Fibroblast of skin of left quadriceps (primary cell): ENCODE measurements around the gene SPHK2.
A peak's percentile ranks its signal among the peaks of the same experiment; 100 is the strongest.
"Not testable (repeated sequence)": the region's sequence is repeated elsewhere in the genome, so short reads cannot be mapped to it uniquely, and the experiment has no call there.

ENCODE experiments used
- DNase-seq, 2 experiments: peaks; one replicate each; pipeline ENCODE4 v3.0.0-alpha.2; 2013; ENCODE audit warnings: low read depth in 2 of 2

Gene SPHK2

DNA sequence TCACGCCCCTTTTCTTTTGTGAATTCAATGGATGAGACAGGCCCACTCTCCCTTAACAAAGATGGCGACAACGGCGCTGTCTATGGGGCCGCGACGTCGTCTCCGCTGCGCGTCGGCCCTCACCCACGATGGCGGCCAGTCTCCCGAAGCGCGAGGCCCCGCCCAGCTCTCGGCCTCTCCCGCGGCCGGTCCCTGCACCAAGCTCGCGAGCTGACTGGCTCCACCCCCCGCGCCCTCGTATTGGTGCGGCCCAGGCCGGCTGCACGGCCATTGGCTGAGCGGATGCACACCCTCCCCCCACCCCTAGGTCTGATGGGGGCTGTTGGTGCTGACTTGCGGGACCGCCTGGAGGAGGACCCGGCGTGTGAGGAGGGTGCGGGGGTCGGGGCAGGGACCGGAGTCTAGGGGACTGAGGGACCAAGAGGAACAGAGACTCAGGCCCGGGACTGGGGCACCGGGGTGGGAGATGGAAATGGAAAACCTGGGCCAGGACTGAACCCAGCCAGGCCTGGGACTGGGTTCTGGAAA, 4.8 kb downstream of the SPHK2 start:
- DNase-seq: peak; percentile 95 to 96

DNA sequence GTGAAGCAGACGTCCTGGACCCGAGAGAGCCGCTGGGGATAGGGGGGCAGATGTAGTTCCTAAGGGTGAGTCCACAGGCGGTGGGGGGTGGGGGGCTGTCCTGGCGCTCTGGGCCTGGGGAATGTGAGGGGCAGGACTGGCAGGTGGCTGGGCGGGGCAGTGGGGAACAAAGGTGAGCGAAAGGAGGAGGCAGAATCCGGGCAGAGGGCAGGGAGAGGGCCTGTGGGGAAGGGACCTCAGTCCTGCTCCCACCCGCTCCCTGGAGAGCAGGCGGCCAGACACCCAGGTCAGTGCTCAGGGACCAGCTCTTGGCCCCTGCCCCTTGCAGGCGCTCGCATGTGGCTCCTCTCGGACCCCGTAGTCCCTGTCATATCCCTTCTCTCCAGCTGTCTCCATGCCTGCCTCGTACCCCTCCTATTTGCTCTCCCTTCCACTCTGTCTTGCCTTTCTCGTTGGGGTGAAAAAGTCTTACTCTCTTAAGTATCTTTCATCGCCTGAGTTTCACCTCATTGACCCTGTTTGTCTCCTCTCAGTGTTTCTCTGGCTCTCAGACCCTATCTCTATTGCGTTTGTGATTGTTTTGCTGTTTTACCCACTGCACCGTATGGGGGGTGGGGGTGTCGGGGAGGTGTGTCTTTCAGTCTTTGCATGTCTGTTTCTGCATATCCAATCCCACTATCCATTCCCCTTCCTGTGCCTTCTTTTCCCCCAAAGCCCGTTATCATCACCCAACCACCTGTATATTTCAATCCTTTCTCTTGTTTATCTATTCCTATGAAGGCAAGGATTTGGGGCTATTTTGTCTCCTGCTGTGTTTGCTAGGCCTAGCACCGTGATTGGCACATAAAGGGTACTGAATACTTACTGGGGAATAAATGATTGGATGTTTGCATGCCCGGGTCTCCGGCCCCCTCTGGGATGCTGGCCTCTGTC, 5.8 kb downstream of the SPHK2 start:
- no peak for DNase-seq

GRCh38 chr19:48625891-48626327, 6.6 kb downstream of the SPHK2 start:
- DNase-seq: no peak

GRCh38 chr19:48627201-48627864, 8.0 kb downstream of the SPHK2 start:
- DNase-seq: no peak

DNA sequence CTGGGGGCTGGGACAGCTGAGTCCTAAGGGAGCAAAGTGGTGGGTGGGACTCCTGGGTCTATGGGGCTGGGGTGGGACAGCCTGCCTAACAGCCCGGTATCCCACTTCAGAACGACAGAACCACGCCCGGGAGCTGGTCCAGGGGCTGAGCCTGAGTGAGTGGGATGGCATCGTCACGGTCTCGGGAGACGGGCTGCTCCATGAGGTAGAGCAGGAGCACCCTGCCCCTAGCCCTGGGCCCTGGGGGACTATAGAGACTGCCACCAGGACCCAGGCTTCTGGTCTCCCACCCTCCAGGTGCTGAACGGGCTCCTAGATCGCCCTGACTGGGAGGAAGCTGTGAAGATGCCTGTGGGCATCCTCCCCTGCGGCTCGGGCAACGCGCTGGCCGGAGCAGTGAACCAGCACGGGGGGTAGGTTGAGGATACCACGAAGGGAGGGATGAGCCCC, 8.6 kb downstream of the SPHK2 start:
- DNase-seq: no peak

- no peak for DNase-seq
Observed at GRCh38 chr19:48628486-48629296, 9.4 kb downstream of the SPHK2 start.

GRCh38 chr19:48629297-48629598, 9.9 kb downstream of the SPHK2 start:
- DNase-seq: no peak

GRCh38 chr19:48629599-48630295, 10.4 kb downstream of the SPHK2 start:
- no peak for DNase-seq

DNA sequence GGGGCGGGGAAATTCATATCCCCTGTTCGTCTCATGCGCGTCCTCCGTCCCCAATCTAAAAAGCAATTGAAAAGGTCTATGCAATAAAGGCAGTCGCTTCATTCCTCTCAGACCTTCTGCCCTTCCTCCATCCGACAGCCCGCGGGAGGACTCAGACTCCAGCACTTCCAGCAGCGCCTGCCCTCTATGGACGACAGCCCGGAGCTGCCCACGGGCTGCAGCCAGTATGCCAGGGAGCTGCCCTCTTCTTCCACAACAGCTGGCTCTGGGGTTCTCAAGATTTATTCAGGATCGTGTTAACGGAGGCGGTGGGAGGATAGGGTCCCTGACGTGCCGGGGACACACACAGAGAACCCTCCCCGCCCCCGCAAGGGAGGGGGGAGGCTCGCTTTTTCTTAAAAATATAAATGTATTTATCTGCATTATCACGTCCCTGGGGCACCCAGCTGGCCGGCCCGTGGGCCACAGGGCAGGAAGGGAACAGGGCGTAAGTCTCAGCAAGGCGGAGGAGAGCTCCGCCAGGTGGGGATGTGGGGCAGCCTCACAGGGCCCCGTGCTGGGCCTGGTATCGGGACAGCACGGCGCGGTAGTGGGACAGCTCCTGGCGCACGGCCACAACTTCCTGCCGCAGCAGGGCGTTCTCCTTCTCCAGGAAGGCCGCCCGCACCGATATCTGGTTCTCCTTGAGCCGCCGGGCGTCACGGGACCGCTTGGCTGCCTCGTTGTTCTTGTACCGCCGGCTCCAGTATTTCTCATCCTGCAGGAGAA, 11.2 kb downstream of the SPHK2 start:
- DNase-seq: no peak

DNA sequence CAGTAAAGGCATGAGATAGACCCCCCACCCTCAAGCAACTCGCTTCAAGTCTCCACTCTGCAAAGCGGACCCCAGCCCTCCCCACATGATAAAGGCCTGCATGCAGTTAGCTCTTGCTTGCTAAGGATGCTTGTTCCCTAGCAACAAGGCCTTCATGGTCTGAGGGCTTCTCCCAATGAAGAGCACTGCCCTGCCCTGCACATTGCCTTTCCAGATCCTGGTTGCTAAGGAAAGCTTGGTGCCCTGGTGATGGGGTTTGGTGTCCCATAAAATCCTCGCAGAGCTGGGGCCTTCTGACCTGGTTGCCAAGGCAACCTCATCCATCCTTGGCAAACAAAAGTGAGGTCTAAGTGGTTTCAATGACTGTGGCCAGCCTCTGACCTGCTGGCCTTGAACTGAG, 11.9 kb downstream of the SPHK2 start:
- no peak for DNase-seq

GRCh38 chr19:48632286-48632685, 13.0 kb downstream of the SPHK2 start:
- not testable (repeated sequence) for DNase-seq

- no peak for DNase-seq
Observed at GRCh38 chr19:48632692-48633147, 13.4 kb downstream of the SPHK2 start.

DNA sequence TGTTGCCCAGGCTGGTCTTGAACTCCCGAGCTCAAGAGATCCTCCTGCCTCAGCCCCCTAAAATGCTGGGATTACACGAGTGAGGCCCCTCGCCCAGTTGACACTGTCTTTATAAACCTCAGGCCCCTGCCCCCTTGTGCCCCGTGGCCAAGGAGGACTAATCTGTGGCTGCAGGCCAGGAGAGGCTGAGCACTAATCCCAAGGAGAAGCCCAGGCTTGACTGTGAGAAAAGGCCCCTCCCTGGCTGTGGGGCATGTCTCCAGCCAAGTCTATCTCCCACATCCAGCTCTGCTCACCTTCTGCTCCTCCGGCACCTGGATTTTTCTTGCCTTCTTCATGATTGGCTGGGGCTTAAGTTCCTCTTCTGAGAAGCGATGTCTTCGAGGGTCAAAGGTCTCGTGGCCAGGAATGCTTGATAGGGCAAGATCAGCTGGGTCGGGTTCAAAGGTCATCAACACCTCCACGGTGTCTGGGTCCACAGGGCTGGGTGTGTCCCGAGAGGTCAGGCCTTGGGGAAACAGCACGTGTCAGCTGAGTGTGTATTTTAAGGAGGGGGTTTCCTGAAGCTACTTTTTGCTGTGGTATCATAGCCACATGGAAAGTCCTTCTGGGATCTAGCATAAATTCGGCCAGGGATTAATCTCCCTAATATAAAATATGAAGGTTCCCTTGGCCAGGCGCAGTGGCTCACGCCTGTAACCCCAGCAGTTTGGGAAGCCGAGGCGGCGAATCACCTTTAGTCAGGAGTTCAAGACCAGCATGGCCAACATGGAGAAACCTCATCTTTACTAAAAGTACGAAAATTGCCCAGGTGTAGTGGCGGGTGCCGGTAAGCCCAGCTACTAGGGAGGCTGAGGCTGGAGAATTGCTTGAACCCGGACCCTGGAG, 14.1 kb downstream of the SPHK2 start:
- DNase-seq: no peak

DNA sequence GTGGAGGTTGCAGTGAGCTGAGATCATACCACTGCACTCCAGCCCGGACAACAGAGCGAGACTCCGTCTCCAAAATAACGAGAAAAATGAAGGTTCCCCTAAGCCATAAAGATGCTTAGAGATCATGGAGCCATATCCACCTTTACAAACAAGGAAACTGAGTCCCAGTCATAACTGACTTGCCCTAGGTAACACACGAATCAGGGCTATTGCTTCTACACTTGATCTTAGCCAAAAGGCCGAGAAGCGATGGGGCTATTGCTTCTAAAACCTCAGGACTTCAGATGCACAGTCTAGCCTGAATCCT, 14.7 kb downstream of the SPHK2 start:
- no peak for DNase-seq

- peak; percentile 85 to 89 for DNase-seq
Observed at GRCh38 chr19:48634424-48635262, 15.3 kb downstream of the SPHK2 start.

DNA sequence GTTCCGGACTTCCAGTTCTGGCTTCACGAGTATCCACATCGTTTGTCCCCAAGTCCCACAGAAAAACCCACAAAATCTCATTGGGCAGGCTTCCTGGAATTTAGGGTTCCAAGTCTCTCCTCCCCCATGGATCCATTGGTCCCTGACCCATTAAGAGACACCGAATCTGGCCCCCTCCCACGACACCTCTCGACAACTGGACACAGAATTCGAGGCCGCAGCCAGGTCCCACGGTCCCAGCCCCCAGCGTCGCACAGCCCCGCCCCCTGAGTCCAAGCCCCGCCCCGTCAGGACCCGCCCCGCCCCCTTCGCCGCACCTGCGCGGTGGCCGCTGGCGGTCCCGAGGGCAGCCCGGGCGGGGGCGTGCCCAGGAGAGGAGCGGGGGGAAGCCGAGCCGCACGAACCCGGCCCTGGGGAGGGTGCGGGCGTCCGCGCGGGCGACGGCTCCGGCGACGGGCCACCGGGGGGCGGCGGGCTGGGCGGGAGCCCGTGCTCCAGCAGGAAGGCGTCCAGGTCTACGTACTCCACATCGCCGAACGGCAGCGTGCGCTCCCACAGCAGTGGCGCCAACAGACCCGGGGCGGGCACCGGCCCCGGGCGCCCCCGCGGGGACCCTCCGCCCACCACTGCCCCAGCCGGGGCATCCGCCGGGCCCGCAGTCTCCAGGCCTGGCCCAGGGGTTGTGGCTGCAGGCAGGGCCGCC, 16.1 kb downstream of the SPHK2 start:
- DNase-seq: no peak

- no peak for DNase-seq
Observed at GRCh38 chr19:48635966-48636858, 16.9 kb downstream of the SPHK2 start.
